Vagina (tissue), 2 donors: ENCODE data around the gene GPR63. TPM values are rescaled to one million over a fixed set of nuclear protein-coding genes. Genes with fewer than 3 reads are reported as not detected.

Source experiments
- DNase-seq, 2 donors: peaks; one replicate each; pipeline ENCODE4 v3.0.0-alpha.2; 2017; ENCODE audit errors: extremely low spot score in 2 of 2
- H3K27ac ChIP-seq: fragments of 200-600 bp; sonication (generic); one replicate; pipeline ENCODE4 v1.5.1; 2019
- H3K27me3 ChIP-seq: fragments of 200-600 bp; sonication (generic); one replicate; pipeline ENCODE4 v1.5.1; 2019
- H3K36me3 ChIP-seq, 2 donors: fragments of 200-600 bp; sonication (generic); one replicate each; pipeline ENCODE4 v1.5.1; 2017 to 2019
- H3K4me1 ChIP-seq: fragments of 200-600 bp; sonication (generic); one replicate; pipeline ENCODE4 v1.5.1; 2019
- H3K4me3 ChIP-seq, 2 donors: fragments of 200-600 bp; sonication (generic); 1 replicate in 1 of 2; 2 replicates in 1 of 2; pipeline ENCODE4 v1.5.1; 2016 to 2019
- H3K9me3 ChIP-seq: fragments of 200-600 bp; sonication (generic); one replicate; pipeline ENCODE4 v1.5.1; 2019
- CTCF ChIP-seq, 3 experiments: fragments of 450-650 bp in 2 of 3; fragments of 200-600 bp in 1 of 3; sonication (generic) in 1 of 3; IDR thresholded peaks; one replicate each; pipeline ENCODE4 v1.5.1; 2017 to 2019; ENCODE audit warnings: antibody characterized with exemption in 3 of 3, mild to moderate bottlenecking in 2 of 3, moderate library complexity in 2 of 3
- POLR2A ChIP-seq, 2 donors: fragments of 450-650 bp; IDR thresholded peaks; one replicate each; pipeline ENCODE4 v1.6.1; 2017; ENCODE audit warnings: antibody characterized with exemption in 2 of 2, mild to moderate bottlenecking in 2 of 2, moderate library complexity in 2 of 2
- POLR2AphosphoS5 ChIP-seq, 2 donors: sonication (generic); formaldehyde crosslinking; IDR thresholded peaks; one replicate each; pipeline ENCODE4 v1.9.0; 2017; ENCODE audit warnings: antibody characterized with exemption in 2 of 2, mild to moderate bottlenecking in 2 of 2, low read depth in 1 of 2; ENCODE audit not compliant: insufficient read depth in 1 of 2
- intact Hi-C: fragments of 100-400 bp; cut with DNase I; formaldehyde crosslinking; loops from one replicate; pipeline ENCODE4 v1.15.1; 2023
- total RNA-seq: library from RNA; depleted of rRNA; stranded (reverse); fragments of >200 nt; gene quantifications from one replicate; pipeline ENCODE4 v1.2.3, GENCODE V29; 2016

GPR63 gene
- total RNA-seq, 1 donor from 2014 or later = 2.5 TPM

GRCh38 chr6:96786336-96786735 is 50.9 kb downstream of the GPR63 start:
- no peak for DNase-seq
- TF ChIP-seq POLR2A (IDR thresholded peaks at IDR 0.05) = no peak
- no peak for TF ChIP-seq POLR2AphosphoS5 (IDR thresholded peaks at IDR 0.05; ENCODE audit: insufficient read depth in 1 of 2, low read depth in 1 of 2)
- no peak for TF ChIP-seq CTCF (IDR thresholded peaks at IDR 0.05)
- Histone ChIP-seq H3K4me1 (peaks cover 18% of the 10 kb centered on the region), H3K9me3 (no peaks in the 10 kb centered on the region), H3K36me3 (no peaks in the 10 kb centered on the region), H3K27ac (no peak overlapping the region), H3K27me3 (no peaks in the 10 kb centered on the region), H3K4me3 (no peak overlapping the region)
- intact Hi-C loops = no loop called here

DNA sequence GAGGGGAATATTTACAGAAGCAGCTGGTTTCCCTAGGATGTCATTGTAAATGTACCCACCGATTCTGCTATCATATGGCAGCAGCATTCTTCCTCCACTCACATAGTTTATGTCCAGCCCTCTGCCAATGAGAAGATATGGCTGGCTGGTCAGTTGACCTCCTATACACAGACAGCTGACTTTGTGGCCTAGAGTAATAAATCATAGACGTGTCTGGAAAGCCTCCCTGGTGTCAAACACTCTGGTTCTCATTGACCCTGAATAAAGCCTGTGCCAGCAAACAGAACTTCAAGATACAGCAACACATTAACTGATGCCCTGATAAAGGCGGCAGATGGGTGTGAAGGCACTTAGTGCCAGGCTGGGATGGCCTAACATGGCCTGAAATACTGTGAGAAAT is 52.6 kb downstream of the GPR63 start:
- H3K4me1 ChIP-seq = peaks cover 18% of the 10 kb centered on the region
- no peak overlapping the region for H3K27ac ChIP-seq
- intact Hi-C loops = no loop called here
- H3K9me3 ChIP-seq = no peaks in the 10 kb centered on the region
- H3K27me3 ChIP-seq = no peaks in the 10 kb centered on the region
- TF ChIP-seq CTCF (IDR thresholded peaks at IDR 0.05) = no peak
- no peak for TF ChIP-seq POLR2AphosphoS5 (IDR thresholded peaks at IDR 0.05; ENCODE audit: insufficient read depth in 1 of 2, low read depth in 1 of 2)
- no peak for TF ChIP-seq POLR2A (IDR thresholded peaks at IDR 0.05)
- H3K4me3 ChIP-seq = no peak overlapping the region
- H3K36me3 ChIP-seq = no peaks in the 10 kb centered on the region
- DNase-seq = no peak

GRCh38 chr6:96783307-96783706 is 54.0 kb downstream of the GPR63 start:
- H3K4me3 ChIP-seq = no peak overlapping the region
- H3K36me3 ChIP-seq = no peaks in the 10 kb centered on the region
- no peaks in the 10 kb centered on the region for H3K27me3 ChIP-seq
- H3K9me3 ChIP-seq = no peaks in the 10 kb centered on the region
- TF ChIP-seq POLR2AphosphoS5 (IDR thresholded peaks at IDR 0.05; ENCODE audit: insufficient read depth in 1 of 2, low read depth in 1 of 2) (no peak), CTCF (IDR thresholded peaks at IDR 0.05) (no peak), POLR2A (IDR thresholded peaks at IDR 0.05) (no peak)
- H3K4me1 ChIP-seq = peaks cover 8% of the 10 kb centered on the region
- DNase-seq = no peak
- intact Hi-C loops = no loop called here
- no peak overlapping the region for H3K27ac ChIP-seq

GRCh38 chr6:96781557-96781956 is 55.7 kb downstream of the GPR63 start:
- DNase-seq = no peak
- H3K9me3 ChIP-seq = no peaks in the 10 kb centered on the region
- H3K4me1 ChIP-seq = peaks cover 6% of the 10 kb centered on the region
- H3K4me3 ChIP-seq = no peak overlapping the region
- TF ChIP-seq POLR2AphosphoS5 (IDR thresholded peaks at IDR 0.05; ENCODE audit: insufficient read depth in 1 of 2, low read depth in 1 of 2) = no peak
- no peak for TF ChIP-seq CTCF (IDR thresholded peaks at IDR 0.05)
- TF ChIP-seq POLR2A (IDR thresholded peaks at IDR 0.05) = no peak
- H3K27me3 ChIP-seq = no peaks in the 10 kb centered on the region
- H3K27ac ChIP-seq = no peak overlapping the region
- H3K36me3 ChIP-seq = no peaks in the 10 kb centered on the region
- intact Hi-C loops = no loop called here

DNA sequence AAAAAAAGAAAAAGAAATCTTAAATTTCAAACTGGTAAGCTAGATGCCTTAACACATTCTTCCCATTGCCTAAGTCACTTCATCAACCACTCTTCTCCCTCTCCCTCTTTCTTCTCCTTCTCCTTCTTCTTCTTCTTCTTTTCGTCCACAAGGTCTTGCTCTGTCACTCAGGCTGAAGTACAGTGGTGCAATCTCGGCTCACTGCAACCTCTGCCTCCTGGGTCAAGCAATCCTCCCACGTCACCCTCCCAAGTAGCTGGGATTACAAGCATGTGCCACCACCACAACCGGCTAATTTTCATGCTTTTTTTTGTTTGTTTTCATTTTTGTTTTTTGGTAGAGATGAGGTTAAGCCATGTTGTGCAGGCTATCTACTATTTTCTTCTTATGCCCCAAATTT is 60.2 kb downstream of the GPR63 start:
- no peaks in the 10 kb centered on the region for H3K36me3 ChIP-seq
- no peaks in the 10 kb centered on the region for H3K9me3 ChIP-seq
- TF ChIP-seq POLR2A (IDR thresholded peaks at IDR 0.05) (no peak), POLR2AphosphoS5 (IDR thresholded peaks at IDR 0.05; ENCODE audit: insufficient read depth in 1 of 2, low read depth in 1 of 2) (no peak), CTCF (IDR thresholded peaks at IDR 0.05) (no peak)
- H3K4me3 ChIP-seq = no peak overlapping the region
- no peaks in the 10 kb centered on the region for H3K4me1 ChIP-seq
- no peak for DNase-seq
- H3K27me3 ChIP-seq = no peaks in the 10 kb centered on the region
- H3K27ac ChIP-seq = no peak overlapping the region
- intact Hi-C loops = no loop called here
